IPS-11a (cell line): ENCODE data around the gene SPINT1.
"Not testable (repeated sequence)": the region's sequence is repeated elsewhere in the genome, so short reads cannot be mapped to it uniquely, and the experiment has no call there.

Source experiments
- H3K4me3 ChIP-seq: one replicate; pipeline ENCODE4 v1.5.1; 2013; ENCODE audit warnings: low read depth, low read length, control low read depth

The SPINT1 gene

GRCh38 chr15:40857601-40858341 is 13.9 kb downstream of the SPINT1 start:
- H3K4me3 ChIP-seq = no peak overlapping the region

GRCh38 chr15:40858706-40859105 is 14.9 kb downstream of the SPINT1 start:
- no peak overlapping the region for H3K4me3 ChIP-seq

- no peak overlapping the region for H3K4me3 ChIP-seq
These were observed 15.5 kb downstream of the SPINT1 start for GRCh38 chr15:40859206-40859851.

- H3K4me3 ChIP-seq = not testable (repeated sequence)
These were observed 17.3 kb downstream of the SPINT1 start for GRCh38 chr15:40861147-40861546.

GRCh38 chr15:40863660-40864270 is 19.9 kb downstream of the SPINT1 start:
- H3K4me3 ChIP-seq = no peak overlapping the region

- H3K4me3 ChIP-seq = no peak overlapping the region
These were observed 23.4 kb downstream of the SPINT1 start for GRCh38 chr15:40867199-40867598.

GRCh38 chr15:40869686-40870085 is 25.8 kb downstream of the SPINT1 start:
- H3K4me3 ChIP-seq = no peak overlapping the region

- H3K4me3 ChIP-seq = no peak overlapping the region
These were observed 26.9 kb downstream of the SPINT1 start for GRCh38 chr15:40870716-40871115.

- no peak overlapping the region for H3K4me3 ChIP-seq
These were observed 28.1 kb downstream of the SPINT1 start for GRCh38 chr15:40871749-40872617.

GRCh38 chr15:40872791-40873693 is 29.2 kb downstream of the SPINT1 start:
- H3K4me3 ChIP-seq = no peak overlapping the region

- peak within 1 kb of the TSS; percentile 67 for H3K4me3 ChIP-seq
These were observed 30.1 kb downstream of the SPINT1 start, which contains the start of gene RHOV for GRCh38 chr15:40873694-40874561. Gene RHOV, minus strand, starts transcription at chr15:40874234. Its CDS starts 95 bp downstream, at chr15:40874139.

GRCh38 chr15:40875991-40876730 is 32.3 kb downstream of the SPINT1 start:
- no peak overlapping the region for H3K4me3 ChIP-seq

- H3K4me3 ChIP-seq = no peak overlapping the region
These were observed 33.8 kb downstream of the SPINT1 start for GRCh38 chr15:40877694-40878093.

GRCh38 chr15:40878785-40879184 is 34.9 kb downstream of the SPINT1 start:
- no peak overlapping the region for H3K4me3 ChIP-seq

- no peak overlapping the region for H3K4me3 ChIP-seq
These were observed 35.8 kb downstream of the SPINT1 start for GRCh38 chr15:40879609-40880008.

- H3K4me3 ChIP-seq = no peak overlapping the region
These were observed 37.5 kb downstream of the SPINT1 start for GRCh38 chr15:40881351-40881750.

GRCh38 chr15:40886586-40886985 is 42.7 kb downstream of the SPINT1 start:
- no peak overlapping the region for H3K4me3 ChIP-seq

GRCh38 chr15:40889112-40889511 is 45.3 kb downstream of the SPINT1 start:
- H3K4me3 ChIP-seq = no peak overlapping the region
